ENCODE results near the gene ENDOV. TPM values are rescaled to one million over a fixed set of nuclear protein-coding genes. Genes with fewer than 3 reads are reported as not detected.

ENDOV gene
- total RNA-seq, 1 donor = 4.9 TPM

GRCh38 chr17:80382446-80382845 is 32.5 kb upstream of the ENDOV start:
- Histone ChIP-seq H3K4me1 (ENCODE audit: insufficient read depth, low read length) (no peaks in the 10 kb centered on the region), H3K4me3 (ENCODE audit: low read length) (no peak overlapping the region), H3K9me3 (ENCODE audit: low read depth, low read length) (no peaks in the 10 kb centered on the region), H3K27me3 (ENCODE audit: insufficient read depth, low read length) (no peaks in the 10 kb centered on the region)

GRCh38 chr17:80382956-80383355 is 32.0 kb upstream of the ENDOV start:
- no peaks in the 10 kb centered on the region for H3K4me1 ChIP-seq (ENCODE audit: insufficient read depth, low read length)
- no peaks in the 10 kb centered on the region for H3K27me3 ChIP-seq (ENCODE audit: insufficient read depth, low read length)
- H3K4me3 ChIP-seq (ENCODE audit: low read length) = no peak overlapping the region
- no peaks in the 10 kb centered on the region for H3K9me3 ChIP-seq (ENCODE audit: low read depth, low read length)

GRCh38 chr17:80384078-80384960 is 30.6 kb upstream of the ENDOV start:
- Histone ChIP-seq H3K4me1 (ENCODE audit: insufficient read depth, low read length) (no peaks in the 10 kb centered on the region), H3K27me3 (ENCODE audit: insufficient read depth, low read length) (no peaks in the 10 kb centered on the region), H3K9me3 (ENCODE audit: low read depth, low read length) (no peaks in the 10 kb centered on the region), H3K4me3 (ENCODE audit: low read length) (no peak overlapping the region)

- no peaks in the 10 kb centered on the region for H3K27me3 ChIP-seq (ENCODE audit: insufficient read depth, low read length)
- H3K4me3 ChIP-seq (ENCODE audit: low read length) = no peak overlapping the region
- H3K9me3 ChIP-seq (ENCODE audit: low read depth, low read length) = no peaks in the 10 kb centered on the region
- no peaks in the 10 kb centered on the region for H3K4me1 ChIP-seq (ENCODE audit: insufficient read depth, low read length)
Measured at GRCh38 chr17:80385046-80385445, 29.9 kb upstream of the ENDOV start.

GRCh38 chr17:80386341-80386740 is 28.6 kb upstream of the ENDOV start:
- no peaks in the 10 kb centered on the region for H3K27me3 ChIP-seq (ENCODE audit: insufficient read depth, low read length)
- H3K4me1 ChIP-seq (ENCODE audit: insufficient read depth, low read length) = no peaks in the 10 kb centered on the region
- no peaks in the 10 kb centered on the region for H3K9me3 ChIP-seq (ENCODE audit: low read depth, low read length)
- no peak overlapping the region for H3K4me3 ChIP-seq (ENCODE audit: low read length)

GRCh38 chr17:80387071-80387470 is 27.9 kb upstream of the ENDOV start:
- no peaks in the 10 kb centered on the region for H3K9me3 ChIP-seq (ENCODE audit: low read depth, low read length)
- no peaks in the 10 kb centered on the region for H3K27me3 ChIP-seq (ENCODE audit: insufficient read depth, low read length)
- no peak overlapping the region for H3K4me3 ChIP-seq (ENCODE audit: low read length)
- H3K4me1 ChIP-seq (ENCODE audit: insufficient read depth, low read length) = no peaks in the 10 kb centered on the region

- no peaks in the 10 kb centered on the region for H3K27me3 ChIP-seq (ENCODE audit: insufficient read depth, low read length)
- H3K4me3 ChIP-seq (ENCODE audit: low read length) = no peak overlapping the region
- H3K4me1 ChIP-seq (ENCODE audit: insufficient read depth, low read length) = no peaks in the 10 kb centered on the region
- no peaks in the 10 kb centered on the region for H3K9me3 ChIP-seq (ENCODE audit: low read depth, low read length)
Measured at GRCh38 chr17:80388175-80388574, 26.8 kb upstream of the ENDOV start.

GRCh38 chr17:80388601-80389000 is 26.4 kb upstream of the ENDOV start:
- H3K27me3 ChIP-seq (ENCODE audit: insufficient read depth, low read length) = no peaks in the 10 kb centered on the region
- no peaks in the 10 kb centered on the region for H3K9me3 ChIP-seq (ENCODE audit: low read depth, low read length)
- no peaks in the 10 kb centered on the region for H3K4me1 ChIP-seq (ENCODE audit: insufficient read depth, low read length)
- H3K4me3 ChIP-seq (ENCODE audit: low read length) = no peak overlapping the region

- no peaks in the 10 kb centered on the region for H3K27me3 ChIP-seq (ENCODE audit: insufficient read depth, low read length)
- H3K4me3 ChIP-seq (ENCODE audit: low read length) = no peak overlapping the region
- no peaks in the 10 kb centered on the region for H3K9me3 ChIP-seq (ENCODE audit: low read depth, low read length)
- H3K4me1 ChIP-seq (ENCODE audit: insufficient read depth, low read length) = no peaks in the 10 kb centered on the region
Measured at GRCh38 chr17:80389011-80389995, 25.7 kb upstream of the ENDOV start.

- Histone ChIP-seq H3K27me3 (ENCODE audit: insufficient read depth, low read length) (no peaks in the 10 kb centered on the region), H3K9me3 (ENCODE audit: low read depth, low read length) (no peaks in the 10 kb centered on the region), H3K4me3 (ENCODE audit: low read length) (no peak overlapping the region), H3K4me1 (ENCODE audit: insufficient read depth, low read length) (no peaks in the 10 kb centered on the region)
Measured at GRCh38 chr17:80393241-80393890, 21.6 kb upstream of the ENDOV start.

GRCh38 chr17:80393961-80394360 is 21.0 kb upstream of the ENDOV start:
- no peaks in the 10 kb centered on the region for H3K27me3 ChIP-seq (ENCODE audit: insufficient read depth, low read length)
- no peaks in the 10 kb centered on the region for H3K9me3 ChIP-seq (ENCODE audit: low read depth, low read length)
- H3K4me1 ChIP-seq (ENCODE audit: insufficient read depth, low read length) = no peaks in the 10 kb centered on the region
- no peak overlapping the region for H3K4me3 ChIP-seq (ENCODE audit: low read length)

- no peaks in the 10 kb centered on the region for H3K9me3 ChIP-seq (ENCODE audit: low read depth, low read length)
- no peak overlapping the region for H3K4me3 ChIP-seq (ENCODE audit: low read length)
- no peaks in the 10 kb centered on the region for H3K4me1 ChIP-seq (ENCODE audit: insufficient read depth, low read length)
- no peaks in the 10 kb centered on the region for H3K27me3 ChIP-seq (ENCODE audit: insufficient read depth, low read length)
Measured at GRCh38 chr17:80394629-80395216, 20.2 kb upstream of the ENDOV start.

- Histone ChIP-seq H3K4me3 (ENCODE audit: low read length) (no peak overlapping the region), H3K4me1 (ENCODE audit: insufficient read depth, low read length) (no peaks in the 10 kb centered on the region), H3K27me3 (ENCODE audit: insufficient read depth, low read length) (no peaks in the 10 kb centered on the region), H3K9me3 (ENCODE audit: low read depth, low read length) (no peaks in the 10 kb centered on the region)
Measured at GRCh38 chr17:80395402-80396151, 19.4 kb upstream of the ENDOV start.

Measured in mononuclear cell (primary cell).